Heart left ventricle (tissue), 13 donors: ENCODE results near the gene RFXANK.

Experiments
- POLR2A ChIP-seq, 2 donors: fragments of 450-650 bp; IDR thresholded peaks; one replicate each; pipeline ENCODE4 v1.6.1; 2017; ENCODE audit warnings: antibody characterized with exemption in 2 of 2, mild to moderate bottlenecking in 2 of 2, moderate library complexity in 2 of 2
- TF ChIP-seq, protein P1 (sequence below), 12 donors: fragments of 200-600 bp; sonication (generic) in 4 of 12; IDR thresholded peaks; one replicate each; pipeline versions ENCODE4 v1.5.0 to v1.8.0; 2018 to 2022; ENCODE audit warnings: antibody characterized with exemption in 12 of 12, mild to moderate bottlenecking in 5 of 12
- donor health status: ischemic (EF 13 %, LVEDD 7.1; RV severe dilation, severe dysfunction).
- donor health status: DM: no; HTN: yes; CAD: no.
- donor health status: DM: no; HTN: no; CAD: no.
- donor health status: ischemic (EF 25% LVEDD 6.9; RV normal size, moderate dysfunction).
- donor health status: ischemic (EF 25% LVEDD 5.7; RV mildly dilated, moderate dysfunction).
- donor health status: ischemic (EF 35%, LVEDD 5.7; RV mildly dilated, moderate dysfunction).
- donor health status: nonischemic (EF 11% LVEDD 7.7; RV severe dilation, severe dysfunction).
- donor health status: DM: yes; HTN: yes; CAD: no.
- donor health status: PGD.
- donor health status: ischemic (EF 29% LVEDD 5.4; RV normal size, mild dysfunction).
- donor health status: nonischemic (EF 23%, LVEDD 6.1; RV moderate dilation, normal function).

DNA sequence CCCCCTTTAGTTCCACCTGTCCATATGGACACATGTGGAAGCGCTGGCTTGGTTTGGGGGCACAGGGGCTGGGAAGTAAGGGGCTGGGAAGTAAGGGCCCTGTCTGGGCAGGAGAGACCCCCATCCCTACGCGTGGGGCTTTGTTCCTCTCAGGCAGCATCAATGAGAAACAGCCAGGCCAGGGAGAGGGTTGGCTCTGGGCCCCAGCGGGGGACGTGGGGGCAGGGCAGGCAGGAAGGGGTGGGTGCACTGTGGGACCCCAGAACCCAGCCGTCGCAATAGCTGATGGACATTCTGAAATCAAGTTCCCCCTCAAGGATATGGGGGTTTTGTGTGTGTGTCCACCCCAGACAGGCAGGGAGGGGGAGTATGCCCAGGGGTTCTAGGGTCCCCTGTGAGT is 20.9 kb downstream of the RFXANK start:
- TF ChIP-seq, protein P1, sequence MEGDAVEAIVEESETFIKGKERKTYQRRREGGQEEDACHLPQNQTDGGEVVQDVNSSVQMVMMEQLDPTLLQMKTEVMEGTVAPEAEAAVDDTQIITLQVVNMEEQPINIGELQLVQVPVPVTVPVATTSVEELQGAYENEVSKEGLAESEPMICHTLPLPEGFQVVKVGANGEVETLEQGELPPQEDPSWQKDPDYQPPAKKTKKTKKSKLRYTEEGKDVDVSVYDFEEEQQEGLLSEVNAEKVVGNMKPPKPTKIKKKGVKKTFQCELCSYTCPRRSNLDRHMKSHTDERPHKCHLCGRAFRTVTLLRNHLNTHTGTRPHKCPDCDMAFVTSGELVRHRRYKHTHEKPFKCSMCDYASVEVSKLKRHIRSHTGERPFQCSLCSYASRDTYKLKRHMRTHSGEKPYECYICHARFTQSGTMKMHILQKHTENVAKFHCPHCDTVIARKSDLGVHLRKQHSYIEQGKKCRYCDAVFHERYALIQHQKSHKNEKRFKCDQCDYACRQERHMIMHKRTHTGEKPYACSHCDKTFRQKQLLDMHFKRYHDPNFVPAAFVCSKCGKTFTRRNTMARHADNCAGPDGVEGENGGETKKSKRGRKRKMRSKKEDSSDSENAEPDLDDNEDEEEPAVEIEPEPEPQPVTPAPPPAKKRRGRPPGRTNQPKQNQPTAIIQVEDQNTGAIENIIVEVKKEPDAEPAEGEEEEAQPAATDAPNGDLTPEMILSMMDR (IDR thresholded peaks at IDR 0.05), result no peak
- no peak for TF ChIP-seq POLR2A (IDR thresholded peaks at IDR 0.05)
